HFF-Myc (cell line): Measurements from ENCODE around the gene OR52A1.
"Not testable (repeated sequence)": the region's sequence is repeated elsewhere in the genome, so short reads cannot be mapped to it uniquely, and the experiment has no call there.

Experiments used
- DNase-seq: peaks from one replicate; pipeline ENCODE4 v3.0.0-alpha.2; 2011; ENCODE audit warnings: low read depth; ENCODE audit errors: extremely low read depth
- H3K4me3 ChIP-seq: replicated peaks from 2 replicates; pipeline ENCODE4 v1.5.1; 2011; ENCODE audit warnings: low read depth, mild to moderate bottlenecking, control low read depth, low read length
- TF ChIP-seq, protein P1 (sequence below): IDR thresholded peaks from 2 replicates; pipeline ENCODE4 v1.5.1; 2012; ENCODE audit warnings: mild to moderate bottlenecking, low read depth, low read length, control low read depth; ENCODE audit errors: missing control alignments

OR52A1 gene

DNA sequence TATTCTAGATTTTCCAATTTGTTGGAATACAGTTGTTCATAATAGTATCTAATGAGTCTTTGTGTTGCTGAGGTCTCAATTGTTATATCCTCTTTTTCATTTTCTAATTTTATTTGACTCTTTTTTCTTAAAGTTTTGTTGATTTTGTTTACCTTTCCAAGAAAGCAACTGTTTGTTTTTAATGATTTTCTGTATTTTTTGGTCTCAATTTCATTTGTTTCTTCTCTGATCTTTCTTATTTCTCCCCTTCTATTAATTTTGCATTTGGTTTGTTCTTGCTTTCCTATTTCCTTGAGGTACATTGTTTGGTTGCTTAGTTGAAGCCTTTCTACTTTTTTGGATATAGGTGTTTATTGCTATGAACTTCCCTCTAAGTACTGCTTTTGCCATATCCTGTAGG is 5.2 kb upstream of the OR52A1 start:
- TF ChIP-seq, protein P1, sequence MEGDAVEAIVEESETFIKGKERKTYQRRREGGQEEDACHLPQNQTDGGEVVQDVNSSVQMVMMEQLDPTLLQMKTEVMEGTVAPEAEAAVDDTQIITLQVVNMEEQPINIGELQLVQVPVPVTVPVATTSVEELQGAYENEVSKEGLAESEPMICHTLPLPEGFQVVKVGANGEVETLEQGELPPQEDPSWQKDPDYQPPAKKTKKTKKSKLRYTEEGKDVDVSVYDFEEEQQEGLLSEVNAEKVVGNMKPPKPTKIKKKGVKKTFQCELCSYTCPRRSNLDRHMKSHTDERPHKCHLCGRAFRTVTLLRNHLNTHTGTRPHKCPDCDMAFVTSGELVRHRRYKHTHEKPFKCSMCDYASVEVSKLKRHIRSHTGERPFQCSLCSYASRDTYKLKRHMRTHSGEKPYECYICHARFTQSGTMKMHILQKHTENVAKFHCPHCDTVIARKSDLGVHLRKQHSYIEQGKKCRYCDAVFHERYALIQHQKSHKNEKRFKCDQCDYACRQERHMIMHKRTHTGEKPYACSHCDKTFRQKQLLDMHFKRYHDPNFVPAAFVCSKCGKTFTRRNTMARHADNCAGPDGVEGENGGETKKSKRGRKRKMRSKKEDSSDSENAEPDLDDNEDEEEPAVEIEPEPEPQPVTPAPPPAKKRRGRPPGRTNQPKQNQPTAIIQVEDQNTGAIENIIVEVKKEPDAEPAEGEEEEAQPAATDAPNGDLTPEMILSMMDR: no peak
- no peak for DNase-seq
- no peak overlapping the region for H3K4me3 ChIP-seq

DNA sequence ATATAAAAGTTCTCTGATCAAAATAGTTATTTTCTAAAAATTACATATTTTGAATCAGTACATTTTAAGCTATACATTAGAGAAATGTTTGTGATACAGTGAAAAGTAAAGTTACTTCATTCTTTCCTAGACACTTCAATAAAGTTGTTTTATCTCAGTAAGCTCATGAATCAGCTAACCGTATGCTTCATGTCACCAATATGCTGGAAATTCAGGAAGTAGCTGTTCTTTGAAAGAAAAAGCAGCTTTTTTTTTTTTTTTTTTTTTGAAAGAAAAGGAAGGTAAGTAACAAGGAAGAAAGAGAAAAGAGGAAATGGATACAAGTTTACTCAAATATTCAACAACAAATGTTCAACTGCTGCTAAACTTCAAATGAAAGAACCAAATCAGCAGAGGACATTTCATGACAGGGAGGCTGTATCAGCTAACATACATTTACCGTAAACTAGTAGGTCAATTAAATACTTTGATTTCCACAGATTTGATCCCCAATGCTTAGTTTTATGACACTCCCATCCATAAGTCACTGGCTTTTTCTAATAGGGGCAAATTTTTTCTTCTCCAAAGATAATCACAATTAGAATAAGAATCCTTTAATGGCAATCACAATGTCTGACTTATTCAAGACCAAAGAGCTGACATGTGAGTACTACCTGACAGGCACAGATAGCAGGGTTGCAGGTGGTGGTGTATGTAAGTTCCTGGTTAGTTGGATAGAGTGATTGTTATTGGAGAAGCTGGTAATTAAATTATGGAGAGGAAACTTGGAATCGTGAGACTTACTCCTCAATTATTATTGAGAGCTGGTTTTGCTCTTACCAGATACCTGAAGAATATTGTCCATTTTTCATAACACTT is 754 bp downstream of the OR52A1 start:
- TF ChIP-seq, protein P1: no peak
- DNase-seq: no peak

DNA sequence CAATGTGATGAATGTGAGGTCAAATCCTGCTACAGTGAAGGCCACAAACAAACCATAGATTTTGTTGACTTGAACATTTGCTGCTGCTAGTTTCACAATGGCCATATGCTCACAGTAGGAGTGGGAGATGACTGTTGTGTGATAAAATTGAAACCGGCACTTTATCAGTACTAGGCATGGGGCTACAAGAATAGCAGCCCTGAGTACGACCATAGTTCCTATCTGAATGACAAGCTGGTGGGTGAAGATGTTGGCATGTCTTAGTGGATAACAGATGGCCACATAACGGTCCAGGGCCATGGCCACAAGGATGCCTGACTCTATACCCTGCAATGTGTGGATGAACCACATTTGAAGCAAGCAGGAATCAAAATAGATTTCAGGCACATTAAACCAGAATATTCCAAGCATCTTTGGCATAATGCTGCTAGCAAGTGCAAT is 2.8 kb downstream of the OR52A1 start:
- DNase-seq: no peak
- TF ChIP-seq, protein P1: no peak

More for the DNA sequence above, 754 bp downstream of the OR52A1 start:
- H3K4me3 ChIP-seq: no peak overlapping the region

DNA sequence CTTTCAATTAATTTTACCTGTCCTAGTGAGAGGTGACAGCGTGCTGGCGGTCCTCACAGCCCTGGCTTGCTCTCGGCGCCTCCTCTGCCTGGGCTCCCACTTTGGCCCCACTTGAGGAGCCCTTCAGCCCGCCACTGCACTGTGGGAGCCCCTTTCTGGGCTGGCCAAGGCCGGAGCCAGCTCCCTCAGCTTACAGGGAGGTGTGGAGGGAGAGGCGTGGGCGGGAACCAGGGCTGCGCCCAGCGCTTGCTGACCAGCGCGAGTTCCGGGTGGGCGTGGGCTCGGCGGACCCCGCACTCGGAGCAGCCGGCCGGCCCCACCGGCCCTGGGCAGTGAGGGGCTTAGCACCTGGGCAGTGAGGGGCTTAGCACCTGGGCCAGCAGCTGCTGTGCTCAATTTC is 10.4 kb downstream of the OR52A1 start:
- DNase-seq, H3K4me3 ChIP-seq: not testable (repeated sequence)

More for the DNA sequence above, 2.8 kb downstream of the OR52A1 start:
- H3K4me3 ChIP-seq: no peak overlapping the region

DNA sequence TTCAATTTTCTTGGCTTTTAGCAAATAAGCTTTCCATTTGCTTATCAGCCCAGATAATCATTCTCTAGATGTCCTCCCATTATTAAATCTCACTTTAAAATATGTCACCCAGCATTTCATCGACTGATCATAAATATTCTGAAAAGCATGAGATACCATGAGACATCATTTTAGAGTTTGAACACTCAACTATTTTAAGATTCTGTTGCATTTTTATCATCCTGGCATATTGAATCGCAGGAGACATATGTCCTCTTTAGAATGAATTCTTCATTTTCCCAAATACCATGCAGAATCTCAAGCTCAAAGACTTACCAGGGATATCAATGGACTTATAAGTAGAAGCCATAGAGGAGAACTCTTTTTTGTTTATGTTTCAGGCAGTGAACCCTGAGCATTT is 16.6 kb downstream of the OR52A1 start, which contains the start of gene OR52A5:
Gene OR52A5 (minus strand): TSS at position 361 of the 400 bp plus-strand sequence. CDS start 5,714 bp downstream, outside the sequence.
- no peak for DNase-seq
- TF ChIP-seq, protein P1: no peak
- no peak within 1 kb of the TSS for H3K4me3 ChIP-seq

DNA sequence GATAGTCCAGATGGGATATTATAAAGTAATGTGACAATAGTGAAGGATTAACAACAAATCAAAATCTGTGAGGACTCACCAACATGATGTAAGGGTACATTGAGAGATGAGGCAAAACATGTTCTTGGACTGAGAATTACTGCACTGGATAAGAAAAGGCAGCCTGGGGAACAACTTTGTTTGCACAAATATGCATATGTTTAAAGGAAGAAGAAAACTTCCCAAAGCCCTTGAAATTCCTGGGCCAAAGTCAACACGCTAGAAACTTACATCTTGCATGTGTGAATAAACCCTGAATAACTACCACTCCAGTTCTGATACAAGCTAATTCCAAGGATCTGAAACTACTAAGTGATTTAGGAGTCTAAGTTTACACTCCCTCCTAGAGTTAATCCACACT is 17.5 kb downstream of the OR52A1 start:
- no peak overlapping the region for H3K4me3 ChIP-seq
- TF ChIP-seq, protein P1: no peak
- no peak for DNase-seq

DNA sequence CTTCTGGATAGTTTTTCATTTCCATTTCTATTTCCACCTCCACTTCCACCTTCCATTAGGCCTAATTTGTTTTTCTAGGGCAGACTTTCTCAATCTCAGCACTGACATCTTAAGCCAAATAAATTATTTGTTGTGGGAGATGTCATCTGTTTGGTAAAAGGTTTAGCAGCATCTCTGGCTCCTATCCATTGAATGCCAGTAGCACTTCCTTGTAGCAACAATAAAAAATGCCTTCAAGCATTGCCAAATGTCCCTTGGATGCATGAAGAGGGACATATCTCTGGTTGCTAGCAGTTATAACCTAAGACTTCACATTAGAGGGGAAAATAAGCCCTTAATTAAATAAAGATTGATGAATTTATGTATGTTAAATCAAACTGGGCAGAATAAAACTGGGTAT is 18.3 kb downstream of the OR52A1 start:
- H3K4me3 ChIP-seq: no peak overlapping the region
- TF ChIP-seq, protein P1: no peak
- no peak for DNase-seq
